ENCODE results near the gene CA9.
A peak's percentile ranks its signal among the peaks of the same experiment; 100 is the strongest.

CA9 gene

GRCh38 chr9:35650341-35651158 is 23.2 kb upstream of the CA9 start, which contains the start of gene SIT1:
Gene SIT1 (minus strand): TSS chr9:35650931. CDS start chr9:35650853, 78 bp downstream.
- DNase-seq (ENCODE audit: low read depth in 1 of 2, low spot score in 1 of 2): no peak
- Histone ChIP-seq H3K4me3 (replicated peaks; ENCODE audit: insufficient read depth, low read length) (no peak within 1 kb of the TSS), H3K27ac (replicated peaks) (peak within 1 kb of the TSS; percentile 64), H3K27me3 (ENCODE audit: insufficient read depth, poor library complexity, severe bottlenecking) (no peaks in the 10 kb centered on the region)
- TF ChIP-seq REST (IDR thresholded peaks at IDR 0.05; ENCODE audit: insufficient replicate concordance, low read depth): no peak
- TF ChIP-seq POLR2AphosphoS5 (IDR thresholded peaks at IDR 0.05; ENCODE audit: low read depth): no peak
- no peak for TF ChIP-seq SPI1 (IDR thresholded peaks at IDR 0.05; ENCODE audit: borderline replicate concordance, low read depth)
- TF ChIP-seq GABPA (IDR thresholded peaks at IDR 0.05; ENCODE audit: low read depth): no peak
- TF ChIP-seq CTCF (IDR thresholded peaks at IDR 0.05; ENCODE audit: insufficient read depth, low read length): no peak

GRCh38 chr9:35651956-35652828 is 21.5 kb upstream of the CA9 start:
- TF ChIP-seq GABPA (IDR thresholded peaks at IDR 0.05; ENCODE audit: low read depth) (no peak), CTCF (IDR thresholded peaks at IDR 0.05; ENCODE audit: insufficient read depth, low read length) (no peak), SPI1 (IDR thresholded peaks at IDR 0.05; ENCODE audit: borderline replicate concordance, low read depth) (no peak), POLR2AphosphoS5 (IDR thresholded peaks at IDR 0.05; ENCODE audit: low read depth) (no peak), REST (IDR thresholded peaks at IDR 0.05; ENCODE audit: insufficient replicate concordance, low read depth) (no peak)
- no peak overlapping the region for H3K4me3 ChIP-seq (replicated peaks; ENCODE audit: insufficient read depth, low read length)
- H3K27ac ChIP-seq (replicated peaks): no peak overlapping the region
- DNase-seq (ENCODE audit: low read depth in 1 of 2, low spot score in 1 of 2): no peak
- H3K27me3 ChIP-seq (ENCODE audit: insufficient read depth, poor library complexity, severe bottlenecking): no peaks in the 10 kb centered on the region

- no peak for DNase-seq (ENCODE audit: low read depth in 1 of 2, low spot score in 1 of 2)
- no peak overlapping the region for H3K4me3 ChIP-seq (replicated peaks; ENCODE audit: insufficient read depth, low read length)
- H3K27ac ChIP-seq (replicated peaks): no peak overlapping the region
- no peaks in the 10 kb centered on the region for H3K27me3 ChIP-seq (ENCODE audit: insufficient read depth, poor library complexity, severe bottlenecking)
- TF ChIP-seq GABPA (IDR thresholded peaks at IDR 0.05; ENCODE audit: low read depth) (no peak), SPI1 (IDR thresholded peaks at IDR 0.05; ENCODE audit: borderline replicate concordance, low read depth) (no peak)
Measured at GRCh38 chr9:35652829-35653209, 20.9 kb upstream of the CA9 start.

GRCh38 chr9:35653611-35654010 is 20.1 kb upstream of the CA9 start:
- TF ChIP-seq SPI1 (IDR thresholded peaks at IDR 0.05; ENCODE audit: borderline replicate concordance, low read depth) (no peak), GABPA (IDR thresholded peaks at IDR 0.05; ENCODE audit: low read depth) (no peak), REST (IDR thresholded peaks at IDR 0.05; ENCODE audit: insufficient replicate concordance, low read depth) (no peak), POLR2AphosphoS5 (IDR thresholded peaks at IDR 0.05; ENCODE audit: low read depth) (no peak)
- Histone ChIP-seq H3K27me3 (ENCODE audit: insufficient read depth, poor library complexity, severe bottlenecking) (no peaks in the 10 kb centered on the region), H3K4me3 (replicated peaks; ENCODE audit: insufficient read depth, low read length) (no peak overlapping the region), H3K27ac (replicated peaks) (no peak overlapping the region)
- no peak for DNase-seq (ENCODE audit: low read depth in 1 of 2, low spot score in 1 of 2)

Data from HL-60 (cell line).